ENCODE data around the gene CECR2. TPM values are rescaled to one million over a fixed set of nuclear protein-coding genes. Genes with fewer than 3 reads are reported as not detected.

The CECR2 gene
- total RNA-seq, 1 donor from 2014 or later, result 1.4 TPM

GRCh38 chr22:17576470-17576869 is 207.2 kb downstream of the CECR2 start:
- no peak overlapping the region for H3K27ac ChIP-seq

GRCh38 chr22:17578136-17578754 is 209.0 kb downstream of the CECR2 start:
- H3K4me3 ChIP-seq, result no peak overlapping the region
- H3K27ac ChIP-seq, result no peak overlapping the region
- no peaks in the 10 kb centered on the region for H3K9me3 ChIP-seq
- H3K36me3 ChIP-seq, result no peaks in the 10 kb centered on the region
- peak in 1 of 2 donors; percentile 71 for DNase-seq (ENCODE audit: low spot score in 2 of 2)
- intact Hi-C loops (cut with DNase I), result no loop called here
- TF ChIP-seq CTCF (IDR thresholded peaks at IDR 0.05), result no peak
- no peaks in the 10 kb centered on the region for H3K27me3 ChIP-seq
- no peaks in the 10 kb centered on the region for H3K4me1 ChIP-seq

More at GRCh38 chr22:17576470-17576869, 207.2 kb downstream of the CECR2 start:
- TF ChIP-seq CTCF (IDR thresholded peaks at IDR 0.05), result no peak
- intact Hi-C loops (cut with DNase I), result no loop called here
- no peak for DNase-seq (ENCODE audit: low spot score in 2 of 2)
- no peaks in the 10 kb centered on the region for H3K9me3 ChIP-seq
- peaks cover 0 to 5% of the 10 kb centered on the region in 2 donors for H3K4me1 ChIP-seq
- H3K27me3 ChIP-seq, result no peaks in the 10 kb centered on the region
- no peak overlapping the region for H3K4me3 ChIP-seq
- H3K36me3 ChIP-seq, result no peaks in the 10 kb centered on the region

GRCh38 chr22:17579535-17579981 is 210.3 kb downstream of the CECR2 start:
- no peaks in the 10 kb centered on the region for H3K36me3 ChIP-seq
- no peak overlapping the region for H3K27ac ChIP-seq
- no peak for TF ChIP-seq CTCF (IDR thresholded peaks at IDR 0.05)
- intact Hi-C loops (cut with DNase I), result no loop called here
- no peaks in the 10 kb centered on the region for H3K27me3 ChIP-seq
- DNase-seq (ENCODE audit: low spot score in 2 of 2), result no peak
- no peak overlapping the region for H3K4me3 ChIP-seq
- no peaks in the 10 kb centered on the region for H3K4me1 ChIP-seq
- no peaks in the 10 kb centered on the region for H3K9me3 ChIP-seq

- Histone ChIP-seq H3K9me3 (no peaks in the 10 kb centered on the region), H3K4me1 (no peaks in the 10 kb centered on the region), H3K36me3 (no peaks in the 10 kb centered on the region), H3K27ac (no peak overlapping the region), H3K4me3 (no peak overlapping the region), H3K27me3 (no peaks in the 10 kb centered on the region)
- intact Hi-C loops (cut with DNase I), result no loop called here
- DNase-seq (ENCODE audit: low spot score in 2 of 2), result no peak
- TF ChIP-seq CTCF (IDR thresholded peaks at IDR 0.05), result no peak
Measured at GRCh38 chr22:17580441-17581031, 211.3 kb downstream of the CECR2 start.

- Histone ChIP-seq H3K27me3 (no peaks in the 10 kb centered on the region), H3K9me3 (no peaks in the 10 kb centered on the region), H3K36me3 (no peaks in the 10 kb centered on the region), H3K27ac (no peak overlapping the region), H3K4me1 (no peaks in the 10 kb centered on the region), H3K4me3 (no peak overlapping the region)
- no peak for TF ChIP-seq CTCF (IDR thresholded peaks at IDR 0.05)
- intact Hi-C loops (cut with DNase I), result no loop called here
- DNase-seq (ENCODE audit: low spot score in 2 of 2), result no peak
Measured at GRCh38 chr22:17581056-17581455, 211.8 kb downstream of the CECR2 start.

Data from ascending aorta (tissue), 2 donors.